Ishikawa (cell line): ENCODE results near the gene WDR41.

Experiments
- EP300 ChIP-seq: IDR thresholded peaks from 2 replicates; pipeline ENCODE4 v1.6.1; 2012; ENCODE audit warnings: borderline replicate concordance
- RAD21 ChIP-seq: IDR thresholded peaks from 2 replicates; pipeline ENCODE4 v1.6.1; 2012; ENCODE audit warnings: low read depth
- TAF1 ChIP-seq: IDR thresholded peaks from 2 replicates; pipeline ENCODE4 v1.6.1; 2012; ENCODE audit warnings: low read depth, mild to moderate bottlenecking

DNA sequence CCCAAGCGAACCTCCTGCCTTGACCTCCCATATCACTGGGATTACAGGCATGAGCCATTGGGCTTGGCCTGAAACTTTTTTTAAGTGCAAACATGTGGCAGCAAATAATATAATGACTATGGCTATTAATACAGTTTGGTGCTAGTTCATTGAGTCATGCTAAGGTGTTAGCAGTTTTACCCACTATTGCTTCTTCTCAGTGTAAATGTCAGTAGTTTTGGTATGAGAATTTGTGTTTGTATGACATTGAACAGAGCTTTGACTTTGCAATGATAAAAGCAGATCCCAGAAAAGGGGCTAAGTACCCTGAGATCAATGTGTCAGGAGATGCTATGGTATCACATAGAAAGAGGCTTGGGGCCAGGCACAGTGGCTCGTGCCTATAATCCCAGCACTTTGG is 67.2 kb downstream of the WDR41 start:
- TF ChIP-seq EP300: no peak
- no peak for TF ChIP-seq TAF1
- TF ChIP-seq RAD21: no peak
